Kidney (tissue), 14 donors: Measurements from ENCODE around the gene KDM4C. TPM values are rescaled to one million over a fixed set of nuclear protein-coding genes. Genes with fewer than 3 reads are reported as not detected.

Experiments
- DNase-seq, 5 donors: peaks; one replicate each; pipeline ENCODE4 v3.0.0-alpha.2; 2013 to 2020
- FAIRE-seq: peaks from 2 replicates; lab custom pipeline; 2012; peaks lifted over from hg19 to GRCh38; lab: Jason Lieb, UNC
- H3K27ac ChIP-seq, 2 donors: one replicate each; pipeline ENCODE4 v1.7.0; 2013; ENCODE audit warnings: low read depth in 2 of 2, low read length in 2 of 2, inconsistent platforms in 1 of 2
- H3K27me3 ChIP-seq: one replicate; pipeline ENCODE4 v1.7.1; 2013; ENCODE audit warnings: low read length, inconsistent platforms; ENCODE audit not compliant: control insufficient read depth, insufficient read depth
- H3K36me3 ChIP-seq, 3 donors: one replicate each; pipeline versions ENCODE4 v1.7.0 to v1.7.1; 2013; ENCODE audit warnings: low read length in 3 of 3, control low read depth in 1 of 3, inconsistent platforms in 1 of 3; ENCODE audit not compliant: insufficient read depth in 3 of 3, control insufficient read depth in 2 of 3
- H3K4me1 ChIP-seq, 3 donors: one replicate each; pipeline versions ENCODE4 v1.7.0 to v1.7.1; 2013; ENCODE audit warnings: low read length in 3 of 3, inconsistent platforms in 1 of 3, low read depth in 1 of 3; ENCODE audit not compliant: control insufficient read depth in 2 of 3, insufficient read depth in 2 of 3
- H3K4me3 ChIP-seq, 3 donors: one replicate each; pipeline versions ENCODE4 v1.7.0 to v1.8.1; 2013; ENCODE audit warnings: low read length in 3 of 3, control low read depth in 1 of 3, inconsistent platforms in 1 of 3
- H3K9ac ChIP-seq, 3 donors: one replicate each; pipeline versions ENCODE4 v1.7.0 to v1.7.1; 2013; ENCODE audit warnings: low read length in 3 of 3, control low read depth in 1 of 3, inconsistent platforms in 1 of 3
- H3K9me3 ChIP-seq, 3 donors: one replicate each; pipeline versions ENCODE4 v1.7.0 to v1.7.1; 2013; ENCODE audit warnings: low read length in 3 of 3, control low read depth in 1 of 3, inconsistent platforms in 1 of 3; ENCODE audit not compliant: control insufficient read depth in 2 of 3, insufficient read depth in 1 of 3
- intact Hi-C: fragments of 100-400 bp; cut with DNase I; formaldehyde crosslinking; loops from one replicate; pipeline ENCODE4 v1.11.1; 2022
- polyA plus RNA-seq: library from polyadenylated mRNA; stranded (reverse); fragments of 350-450 nt; fragmentation: Illumina TruSeq; extraction: RNeasy Lipid Tissue Mini Kit (QIAGEN cat#74804); gene quantifications from one replicate; pipeline ENCODE4 v1.2.3, GENCODE V29; 2014; ENCODE audit warnings: low read depth, low replicate concordance; ENCODE audit not compliant: insufficient read depth
- total RNA-seq: library from RNA; stranded (reverse); fragmentation: NEBNext Ultra II Directional; extraction: Animal tissue kit (Norgen Biotek cat#: 25700); gene quantifications from one replicate; pipeline ENCODE4 v1.2.1, GENCODE V29; 2021
- TF ChIP-seq, protein P1 (sequence below): IDR thresholded peaks from 3 replicates; pipeline ENCODE4 v1.5.1; 2012; ENCODE audit warnings: mild to moderate bottlenecking, moderate library complexity, borderline replicate concordance; ENCODE audit not compliant: insufficient read depth; ENCODE audit errors: extremely low read depth
- donor health status: control.
- donor health status: control.
- donor health status: control.
- donor health status: control.
- donor health status: control.
- donor health status: DM: yes; HTN: yes; CAD: no.
- donor health status: Normal renal cell carcinoma (clear cell type).

The KDM4C gene
- total and polyA plus RNA-seq, 2 donors from 2014 or later: 7.1 to 47.1 TPM

DNA sequence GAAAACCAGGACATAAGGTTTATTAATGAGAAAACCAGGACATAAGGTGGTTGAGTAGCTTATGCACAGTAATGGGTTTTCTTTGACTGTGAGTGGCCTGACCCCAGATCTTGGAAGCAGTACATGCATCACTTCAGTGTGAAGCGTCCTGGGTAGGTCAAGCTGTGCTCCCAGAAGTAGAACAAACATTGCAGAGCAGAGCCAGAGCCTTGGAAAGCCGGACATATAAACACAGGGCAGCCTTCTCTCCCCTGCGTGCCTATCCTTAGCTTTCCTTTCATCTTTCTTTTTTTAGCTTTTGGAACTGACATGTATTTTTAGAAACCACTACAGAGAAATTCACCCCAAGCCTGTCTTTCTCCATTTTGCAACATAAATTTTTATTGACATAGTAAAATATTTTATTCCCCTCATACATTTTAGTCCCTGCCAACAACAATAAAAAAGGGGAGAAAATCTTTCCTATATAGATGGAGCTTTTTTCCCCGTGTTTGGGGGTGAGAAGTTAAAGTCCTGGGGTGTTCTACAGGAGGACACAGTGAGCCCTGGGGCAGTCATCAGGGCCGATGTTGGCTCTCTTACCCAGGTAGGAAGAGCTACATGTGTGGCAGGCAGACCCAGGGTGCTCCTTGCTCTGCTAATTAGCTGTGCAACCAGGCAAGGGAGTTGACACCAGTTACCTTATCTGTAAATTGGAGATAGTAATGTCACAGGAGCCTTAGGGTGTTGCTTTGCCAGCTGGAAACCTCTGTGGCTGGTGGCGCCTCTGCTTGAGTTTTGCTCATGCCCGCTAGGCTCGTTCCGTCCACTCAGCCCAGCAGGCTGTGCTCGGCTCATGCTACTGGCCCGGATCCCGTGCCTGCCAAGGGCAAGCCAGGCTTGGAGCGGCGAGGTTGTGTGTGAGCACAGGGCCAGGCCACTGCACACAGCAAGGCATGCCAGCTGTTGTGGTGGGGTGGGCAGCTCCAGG, 389.6 kb downstream of the KDM4C start:
- intact Hi-C loops: no loop called here
- TF ChIP-seq, protein P1, sequence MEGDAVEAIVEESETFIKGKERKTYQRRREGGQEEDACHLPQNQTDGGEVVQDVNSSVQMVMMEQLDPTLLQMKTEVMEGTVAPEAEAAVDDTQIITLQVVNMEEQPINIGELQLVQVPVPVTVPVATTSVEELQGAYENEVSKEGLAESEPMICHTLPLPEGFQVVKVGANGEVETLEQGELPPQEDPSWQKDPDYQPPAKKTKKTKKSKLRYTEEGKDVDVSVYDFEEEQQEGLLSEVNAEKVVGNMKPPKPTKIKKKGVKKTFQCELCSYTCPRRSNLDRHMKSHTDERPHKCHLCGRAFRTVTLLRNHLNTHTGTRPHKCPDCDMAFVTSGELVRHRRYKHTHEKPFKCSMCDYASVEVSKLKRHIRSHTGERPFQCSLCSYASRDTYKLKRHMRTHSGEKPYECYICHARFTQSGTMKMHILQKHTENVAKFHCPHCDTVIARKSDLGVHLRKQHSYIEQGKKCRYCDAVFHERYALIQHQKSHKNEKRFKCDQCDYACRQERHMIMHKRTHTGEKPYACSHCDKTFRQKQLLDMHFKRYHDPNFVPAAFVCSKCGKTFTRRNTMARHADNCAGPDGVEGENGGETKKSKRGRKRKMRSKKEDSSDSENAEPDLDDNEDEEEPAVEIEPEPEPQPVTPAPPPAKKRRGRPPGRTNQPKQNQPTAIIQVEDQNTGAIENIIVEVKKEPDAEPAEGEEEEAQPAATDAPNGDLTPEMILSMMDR: no peak
- Histone ChIP-seq H3K4me3 (no peak overlapping the region), H3K36me3 (no peaks in the 10 kb centered on the region), H3K27me3 (no peaks in the 10 kb centered on the region), H3K9ac (no peak overlapping the region), H3K27ac (no peak overlapping the region), H3K9me3 (no peaks in the 10 kb centered on the region), H3K4me1 (no peaks in the 10 kb centered on the region)
- DNase-seq: peak in 1 of 5 donors; percentile 47
- no peak for FAIRE-seq

DNA sequence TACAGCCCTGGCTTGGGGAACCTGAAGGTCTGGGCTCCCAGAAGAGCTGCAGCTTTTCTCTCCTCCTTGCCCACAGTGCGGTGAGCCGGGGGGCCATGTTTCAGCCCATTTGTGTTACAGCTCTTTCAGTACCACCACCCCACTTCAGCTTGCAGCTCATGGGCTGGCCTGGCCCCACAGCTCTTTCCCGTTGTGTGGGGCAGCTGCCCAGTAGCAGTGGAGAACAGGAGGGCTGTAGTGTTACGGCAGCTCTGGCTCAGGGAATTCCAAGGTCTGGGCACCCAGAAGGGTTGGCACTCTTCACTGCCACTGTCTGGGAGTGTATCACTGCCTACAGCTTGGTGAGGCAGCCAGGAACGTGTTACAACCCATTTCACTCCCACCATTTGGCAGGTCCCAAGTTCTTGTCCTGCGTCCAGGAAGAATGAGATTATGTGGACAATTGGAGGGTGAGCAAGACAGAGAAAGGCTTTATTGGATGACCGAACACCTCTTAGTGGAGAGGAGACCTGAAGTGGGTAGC, 390.5 kb downstream of the KDM4C start:
- intact Hi-C loops: no loop called here
- FAIRE-seq (no peak), DNase-seq (no peak)
- no peaks in the 10 kb centered on the region for H3K4me1 ChIP-seq
- H3K27ac ChIP-seq: no peak overlapping the region
- H3K4me3 ChIP-seq: no peak overlapping the region
- no peaks in the 10 kb centered on the region for H3K27me3 ChIP-seq
- no peaks in the 10 kb centered on the region for H3K9me3 ChIP-seq
- H3K36me3 ChIP-seq: no peaks in the 10 kb centered on the region
- H3K9ac ChIP-seq: no peak overlapping the region
- TF ChIP-seq, protein P1: no peak

DNA sequence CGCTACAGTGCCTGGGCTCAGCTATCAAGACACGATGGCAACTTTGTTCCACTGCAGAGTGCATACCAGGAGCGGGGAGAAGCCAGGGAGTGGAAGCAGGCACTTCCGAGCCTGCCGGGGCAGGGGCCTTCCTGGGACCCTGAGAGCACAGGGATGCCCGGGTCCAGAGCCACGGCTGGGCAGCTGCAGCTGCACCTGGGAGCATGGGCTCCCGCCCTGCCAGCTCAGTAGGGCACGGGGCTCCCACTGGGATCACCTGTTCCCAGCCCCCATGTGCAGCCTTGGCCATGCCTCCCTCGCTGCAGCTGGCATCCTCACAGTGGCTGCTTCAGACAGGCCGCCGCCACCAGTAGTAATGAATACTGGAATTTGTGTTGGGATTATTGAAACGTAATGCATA, 391.5 kb downstream of the KDM4C start:
- Histone ChIP-seq H3K27me3 (no peaks in the 10 kb centered on the region), H3K4me1 (no peaks in the 10 kb centered on the region), H3K9me3 (no peaks in the 10 kb centered on the region), H3K36me3 (no peaks in the 10 kb centered on the region), H3K4me3 (no peak overlapping the region), H3K27ac (no peak overlapping the region), H3K9ac (no peak overlapping the region)
- TF ChIP-seq, protein P1: no peak
- no peak for DNase-seq
- FAIRE-seq: no peak
- intact Hi-C loops: no loop called here
